ENCODE data around the gene IRAG1. TPM values are rescaled to one million over a fixed set of nuclear protein-coding genes. Genes with fewer than 3 reads are reported as not detected.

Gene IRAG1
- total RNA-seq, 2 experiments from 2014 or later, result 0.08 TPM; not detected in 1

GRCh38 chr11:10722307-10722706 is 28.8 kb upstream of the IRAG1 start:
- POLR2A ChIA-PET, result no interaction called here
- no peaks in the 10 kb centered on the region for H3K36me3 Mint-ChIP-seq (ENCODE audit: low read depth)
- H3K27me3 Mint-ChIP-seq, result peaks cover 7% of the 10 kb centered on the region

GRCh38 chr11:10720881-10721376 is 27.4 kb upstream of the IRAG1 start:
- DNase-seq, result no peak
- H3K4me1 Mint-ChIP-seq, result peaks cover 10% of the 10 kb centered on the region

More at GRCh38 chr11:10722307-10722706, 28.8 kb upstream of the IRAG1 start:
- Mint-ChIP-seq H3K4me1 (peaks cover 21% of the 10 kb centered on the region), H3K9me3 (no peaks in the 10 kb centered on the region), H3K27ac (no peak overlapping the region), H3K4me3 (no peak overlapping the region)
- no peak for DNase-seq
- CTCF ChIA-PET, result no interaction called here

GRCh38 chr11:10719616-10720015 is 26.1 kb upstream of the IRAG1 start:
- no peaks in the 10 kb centered on the region for H3K36me3 Mint-ChIP-seq (ENCODE audit: low read depth)
- peaks cover 2% of the 10 kb centered on the region for H3K4me1 Mint-ChIP-seq
- DNase-seq, result no peak
- H3K27ac Mint-ChIP-seq, result no peak overlapping the region
- ChIA-PET POLR2A (no interaction called here), CTCF (interaction anchor here (1.8 kb wide), 1 partner anchor 306 kb away, joined by 4 read pairs; no protein-coding TSS in a partner anchor)
- peaks cover 9% of the 10 kb centered on the region for H3K27me3 Mint-ChIP-seq
- no peaks in the 10 kb centered on the region for H3K9me3 Mint-ChIP-seq
- H3K4me3 Mint-ChIP-seq, result no peak overlapping the region

More at GRCh38 chr11:10720881-10721376, 27.4 kb upstream of the IRAG1 start:
- Mint-ChIP-seq H3K27ac (no peak overlapping the region), H3K27me3 (peaks cover 9% of the 10 kb centered on the region), H3K9me3 (no peaks in the 10 kb centered on the region), H3K36me3 (ENCODE audit: low read depth) (no peaks in the 10 kb centered on the region), H3K4me3 (no peak overlapping the region)
- CTCF ChIA-PET, result interaction anchor here (0.7 to 0.8 kb wide), 2 partner anchors 67 to 601 kb away, joined by 4 to 5 read pairs; no protein-coding TSS in a partner anchor
- POLR2A ChIA-PET, result no interaction called here

GRCh38 chr11:10716543-10717259 is 23.1 kb upstream of the IRAG1 start:
- ChIA-PET POLR2A (no interaction called here), CTCF (interaction anchor here (0.9 kb wide), 1 partner anchor 310 kb away, joined by 3 read pairs; no protein-coding TSS in a partner anchor)
- no peaks in the 10 kb centered on the region for H3K36me3 Mint-ChIP-seq (ENCODE audit: low read depth)
- no peaks in the 10 kb centered on the region for H3K4me1 Mint-ChIP-seq
- no peaks in the 10 kb centered on the region for H3K9me3 Mint-ChIP-seq
- no peak overlapping the region for H3K27ac Mint-ChIP-seq
- H3K4me3 Mint-ChIP-seq, result no peak overlapping the region
- DNase-seq, result no peak
- H3K27me3 Mint-ChIP-seq, result peaks cover 5% of the 10 kb centered on the region

GRCh38 chr11:10716122-10716521 is 22.6 kb upstream of the IRAG1 start:
- H3K4me1 Mint-ChIP-seq, result no peaks in the 10 kb centered on the region
- ChIA-PET POLR2A (no interaction called here), CTCF (no interaction called here)
- DNase-seq, result no peak
- H3K27me3 Mint-ChIP-seq, result peaks cover 5% of the 10 kb centered on the region
- H3K36me3 Mint-ChIP-seq (ENCODE audit: low read depth), result no peaks in the 10 kb centered on the region
- H3K9me3 Mint-ChIP-seq, result no peaks in the 10 kb centered on the region
- H3K4me3 Mint-ChIP-seq, result no peak overlapping the region
- H3K27ac Mint-ChIP-seq, result no peak overlapping the region

- no peak overlapping the region for H3K4me3 Mint-ChIP-seq
- H3K36me3 Mint-ChIP-seq (ENCODE audit: low read depth), result no peaks in the 10 kb centered on the region
- H3K4me1 Mint-ChIP-seq, result no peaks in the 10 kb centered on the region
- peaks cover 5% of the 10 kb centered on the region for H3K27me3 Mint-ChIP-seq
- no peak for DNase-seq
- no peak overlapping the region for H3K27ac Mint-ChIP-seq
- ChIA-PET CTCF (no interaction called here), POLR2A (no interaction called here)
- no peaks in the 10 kb centered on the region for H3K9me3 Mint-ChIP-seq
Observed at GRCh38 chr11:10715571-10715970, 22.0 kb upstream of the IRAG1 start.

- ChIA-PET POLR2A (no interaction called here), CTCF (no interaction called here)
Observed at GRCh38 chr11:10709299-10710086, 15.9 kb upstream of the IRAG1 start.

GRCh38 chr11:10708131-10708530 is 14.6 kb upstream of the IRAG1 start:
- Mint-ChIP-seq H3K9me3 (no peaks in the 10 kb centered on the region), H3K4me3 (no peak overlapping the region), H3K36me3 (ENCODE audit: low read depth) (no peaks in the 10 kb centered on the region), H3K27me3 (no peaks in the 10 kb centered on the region), H3K27ac (no peak overlapping the region), H3K4me1 (no peaks in the 10 kb centered on the region)
- DNase-seq, result no peak
- CTCF ChIA-PET, result no interaction called here
- POLR2A ChIA-PET, result no interaction called here

More at GRCh38 chr11:10709299-10710086, 15.9 kb upstream of the IRAG1 start:
- H3K4me1 Mint-ChIP-seq, result no peaks in the 10 kb centered on the region
- no peak for DNase-seq
- H3K27ac Mint-ChIP-seq, result no peak overlapping the region
- H3K36me3 Mint-ChIP-seq (ENCODE audit: low read depth), result no peaks in the 10 kb centered on the region
- no peaks in the 10 kb centered on the region for H3K9me3 Mint-ChIP-seq
- H3K27me3 Mint-ChIP-seq, result no peaks in the 10 kb centered on the region
- no peak overlapping the region for H3K4me3 Mint-ChIP-seq

- Mint-ChIP-seq H3K27ac (no peak overlapping the region), H3K9me3 (peaks cover 2% of the 10 kb centered on the region), H3K27me3 (peaks cover 4% of the 10 kb centered on the region), H3K36me3 (ENCODE audit: low read depth) (no peaks in the 10 kb centered on the region), H3K4me1 (no peaks in the 10 kb centered on the region), H3K4me3 (no peak overlapping the region)
- DNase-seq, result no peak
- ChIA-PET CTCF (no interaction called here), POLR2A (no interaction called here)
Observed at GRCh38 chr11:10701982-10702381, 8.4 kb upstream of the IRAG1 start.

GRCh38 chr11:10699072-10699471 is 5.5 kb upstream of the IRAG1 start:
- no peak for DNase-seq
- Mint-ChIP-seq H3K4me1 (no peaks in the 10 kb centered on the region), H3K9me3 (peaks cover 2% of the 10 kb centered on the region), H3K4me3 (no peak overlapping the region), H3K27ac (no peak overlapping the region), H3K27me3 (peaks cover 16% of the 10 kb centered on the region), H3K36me3 (ENCODE audit: low read depth) (no peaks in the 10 kb centered on the region)
- ChIA-PET POLR2A (no interaction called here), CTCF (no interaction called here)

- ChIA-PET CTCF (no interaction called here), POLR2A (no interaction called here)
- peaks cover 17% of the 10 kb centered on the region for H3K27me3 Mint-ChIP-seq
- no peaks in the 10 kb centered on the region for H3K4me1 Mint-ChIP-seq
- H3K4me3 Mint-ChIP-seq, result no peak overlapping the region
- no peak overlapping the region for H3K27ac Mint-ChIP-seq
- peaks cover 2% of the 10 kb centered on the region for H3K9me3 Mint-ChIP-seq
- no peak for DNase-seq
- H3K36me3 Mint-ChIP-seq (ENCODE audit: low read depth), result no peaks in the 10 kb centered on the region
Observed at GRCh38 chr11:10697323-10697620, 3.7 kb upstream of the IRAG1 start.

- Mint-ChIP-seq H3K4me3 (no peak overlapping the region), H3K4me1 (no peaks in the 10 kb centered on the region), H3K9me3 (peaks cover 2% of the 10 kb centered on the region), H3K36me3 (ENCODE audit: low read depth) (no peaks in the 10 kb centered on the region), H3K27me3 (peaks cover 17% of the 10 kb centered on the region), H3K27ac (no peak overlapping the region)
- CTCF ChIA-PET, result no interaction called here
- POLR2A ChIA-PET, result no interaction called here
- DNase-seq, result no peak
Observed at GRCh38 chr11:10696468-10697322, 3.1 kb upstream of the IRAG1 start.

GRCh38 chr11:10695833-10696232 is 2.3 kb upstream of the IRAG1 start:
- peaks cover 18% of the 10 kb centered on the region for H3K27me3 Mint-ChIP-seq
- H3K36me3 Mint-ChIP-seq (ENCODE audit: low read depth), result no peaks in the 10 kb centered on the region
- ChIA-PET POLR2A (no interaction called here), CTCF (no interaction called here)
- H3K9me3 Mint-ChIP-seq, result peaks cover 2% of the 10 kb centered on the region
- H3K27ac Mint-ChIP-seq, result no peak overlapping the region
- no peaks in the 10 kb centered on the region for H3K4me1 Mint-ChIP-seq
- DNase-seq, result no peak
- H3K4me3 Mint-ChIP-seq, result no peak overlapping the region
